ENCODE measurements around the gene KRTAP2-3.

DNA sequence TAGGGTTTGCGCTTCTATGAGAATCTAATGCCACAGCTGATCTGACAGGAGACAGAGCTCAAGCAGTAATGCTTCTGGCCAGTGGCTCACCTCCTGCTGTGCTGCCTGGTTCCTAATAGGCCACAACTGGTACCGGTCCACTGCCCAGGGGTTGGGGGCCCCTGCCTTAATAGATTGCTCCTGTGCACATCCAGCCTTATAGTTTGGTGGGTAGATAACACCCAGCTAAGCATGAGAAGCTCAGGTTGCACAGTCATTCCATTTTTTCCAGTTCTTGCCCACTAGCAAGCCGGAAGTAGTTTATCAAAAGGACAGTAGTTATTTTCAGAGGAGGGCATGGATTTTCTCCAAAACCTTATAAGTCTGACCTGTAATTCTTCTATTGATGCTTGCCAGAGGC is 40.5 kb downstream of the KRTAP2-3 start:
- TF ChIP-seq, protein P1, sequence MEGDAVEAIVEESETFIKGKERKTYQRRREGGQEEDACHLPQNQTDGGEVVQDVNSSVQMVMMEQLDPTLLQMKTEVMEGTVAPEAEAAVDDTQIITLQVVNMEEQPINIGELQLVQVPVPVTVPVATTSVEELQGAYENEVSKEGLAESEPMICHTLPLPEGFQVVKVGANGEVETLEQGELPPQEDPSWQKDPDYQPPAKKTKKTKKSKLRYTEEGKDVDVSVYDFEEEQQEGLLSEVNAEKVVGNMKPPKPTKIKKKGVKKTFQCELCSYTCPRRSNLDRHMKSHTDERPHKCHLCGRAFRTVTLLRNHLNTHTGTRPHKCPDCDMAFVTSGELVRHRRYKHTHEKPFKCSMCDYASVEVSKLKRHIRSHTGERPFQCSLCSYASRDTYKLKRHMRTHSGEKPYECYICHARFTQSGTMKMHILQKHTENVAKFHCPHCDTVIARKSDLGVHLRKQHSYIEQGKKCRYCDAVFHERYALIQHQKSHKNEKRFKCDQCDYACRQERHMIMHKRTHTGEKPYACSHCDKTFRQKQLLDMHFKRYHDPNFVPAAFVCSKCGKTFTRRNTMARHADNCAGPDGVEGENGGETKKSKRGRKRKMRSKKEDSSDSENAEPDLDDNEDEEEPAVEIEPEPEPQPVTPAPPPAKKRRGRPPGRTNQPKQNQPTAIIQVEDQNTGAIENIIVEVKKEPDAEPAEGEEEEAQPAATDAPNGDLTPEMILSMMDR (IDR thresholded peaks at IDR 0.05) = no peak
- TF ChIP-seq POLR2A (IDR thresholded peaks at IDR 0.05) = no peak
